Neural cell (in vitro differentiated cells): ENCODE results near the gene SH3RF1. TPM values are rescaled to one million over a fixed set of nuclear protein-coding genes. Genes with fewer than 3 reads are reported as not detected.

Source experiments
- H2AFZ ChIP-seq: fragments of 200-600, 300-800 bp; sonication (generic), shearing (Covaris generic); 2 replicates; pipeline ENCODE4 v1.6.0; 2014; ENCODE audit warnings: low read depth, mild to moderate bottlenecking, antibody characterized with exemption, low read length, moderate library complexity
- H3F3A ChIP-seq: fragments of 200-600 bp; shearing (Covaris generic); 2 replicates; pipeline ENCODE4 v1.6.1; 2016; ENCODE audit warnings: mild to moderate bottlenecking, moderate library complexity, mixed read lengths, antibody characterized with exemption, low read length; ENCODE audit not compliant: insufficient read depth, poor library complexity, severe bottlenecking
- H3K27ac ChIP-seq: fragments of 200-600, 300-800 bp; sonication (generic), shearing (Covaris generic); 2 replicates; pipeline ENCODE4 v1.5.1; 2014; ENCODE audit warnings: mild to moderate bottlenecking, low read length, moderate library complexity
- H3K27me3 ChIP-seq: fragments of 300-800, 200-600 bp; sonication (generic), shearing (Covaris generic); 2 replicates; pipeline ENCODE4 v1.6.0; 2014; ENCODE audit warnings: mild to moderate bottlenecking, low read depth, low read length, moderate library complexity; ENCODE audit not compliant: insufficient read depth
- H3K36me3 ChIP-seq: fragments of 300-800, 200-600 bp; sonication (generic), shearing (Covaris generic); 2 replicates; pipeline ENCODE4 v1.5.1; 2014; ENCODE audit warnings: mild to moderate bottlenecking, antibody characterized with exemption, low read length, moderate library complexity; ENCODE audit not compliant: insufficient read depth
- H3K4me2 ChIP-seq: fragments of 300-800, 200-600 bp; sonication (generic), shearing (Covaris generic); 2 replicates; pipeline ENCODE4 v1.6.0; 2014; ENCODE audit warnings: mild to moderate bottlenecking, low read length
- H3K4me3 ChIP-seq: fragments of 300-800, 200-600 bp; sonication (generic), shearing (Covaris generic); 2 replicates; pipeline ENCODE4 v1.5.1; 2014; ENCODE audit warnings: mild to moderate bottlenecking, low read length, moderate library complexity
- H3K79me2 ChIP-seq: fragments of 200-600 bp; shearing (Covaris generic); replicated peaks from 2 replicates; pipeline ENCODE4 v1.6.0; 2014; ENCODE audit warnings: mild to moderate bottlenecking, low read length, moderate library complexity; ENCODE audit not compliant: insufficient read depth
- H3K9ac ChIP-seq: fragments of 300-800, 200-600 bp; sonication (generic), shearing (Covaris generic); 2 replicates; pipeline ENCODE4 v1.6.1; 2016; ENCODE audit warnings: mild to moderate bottlenecking, low read length, mixed read lengths
- H3K9me2 ChIP-seq: fragments of 200-600 bp; shearing (Covaris generic); 2 replicates; pipeline ENCODE4 v1.6.1; 2016; ENCODE audit warnings: mild to moderate bottlenecking, low read length, mixed read lengths; ENCODE audit not compliant: insufficient read depth
- H3K9me3 ChIP-seq: fragments of 200-600, 300-800 bp; sonication (generic), shearing (Covaris generic); 2 replicates; pipeline ENCODE4 v1.6.1; 2016; ENCODE audit warnings: mild to moderate bottlenecking, mixed run types, low read length, moderate library complexity, mixed read lengths
- H4K20me1 ChIP-seq: fragments of 200-600 bp; shearing (Covaris generic); 2 replicates; pipeline ENCODE4 v1.6.1; 2016; ENCODE audit warnings: mild to moderate bottlenecking, mixed run types; ENCODE audit not compliant: insufficient read depth
- EP300 ChIP-seq: fragments of 450-650 bp; conservative IDR thresholded peaks from 2 replicates; pipeline ENCODE4 v1.6.1; 2014; ENCODE audit warnings: antibody characterized with exemption, mild to moderate bottlenecking, moderate library complexity; ENCODE audit not compliant: poor library complexity, severe bottlenecking
- EZH2 ChIP-seq: fragments of 200-600, 300-800 bp; shearing (Covaris generic), sonication (generic); IDR thresholded peaks from 2 replicates; pipeline ENCODE4 v1.6.1; 2014; ENCODE audit warnings: antibody characterized with exemption, low read length, borderline replicate concordance, mild to moderate bottlenecking; ENCODE audit not compliant: insufficient read depth, poor library complexity, severe bottlenecking
- MXI1 ChIP-seq: fragments of 450-650 bp; conservative IDR thresholded peaks from 2 replicates; pipeline ENCODE4 v1.6.1; 2014; ENCODE audit warnings: antibody characterized with exemption, mild to moderate bottlenecking; ENCODE audit not compliant: poor library complexity, severe bottlenecking
- POLR2AphosphoS5 ChIP-seq: IDR thresholded peaks from 2 replicates; pipeline ENCODE4 v1.6.1; 2012
- RAD21 ChIP-seq: fragments of 450-650 bp; conservative IDR thresholded peaks from 2 replicates; pipeline ENCODE4 v1.6.1; 2014; ENCODE audit warnings: antibody characterized with exemption, mild to moderate bottlenecking, moderate library complexity
- REST ChIP-seq: IDR thresholded peaks from 2 replicates; pipeline ENCODE4 v1.6.1; 2012; ENCODE audit warnings: borderline replicate concordance
- SMC3 ChIP-seq: fragments of 450-650 bp; conservative IDR thresholded peaks from 2 replicates; pipeline ENCODE4 v1.6.1; 2014; ENCODE audit warnings: antibody characterized with exemption, mild to moderate bottlenecking, moderate library complexity; ENCODE audit not compliant: poor library complexity
- TAF1 ChIP-seq: IDR thresholded peaks from 2 replicates; pipeline ENCODE4 v1.6.1; 2012; ENCODE audit warnings: low read depth
- polyA plus RNA-seq: library from polyadenylated mRNA; depleted of rRNA; stranded (reverse); fragments of >200 nt; gene quantifications from 2 replicates; pipeline ENCODE4 v1.2.3, GENCODE V29; 2014
- TF ChIP-seq, protein P1 (sequence below): fragments of 450-650 bp; IDR thresholded peaks from 2 replicates; pipeline ENCODE4 v1.5.1; 2014; ENCODE audit warnings: antibody characterized with exemption, mild to moderate bottlenecking, moderate library complexity; ENCODE audit not compliant: poor library complexity, severe bottlenecking

SH3RF1 gene
- polyA plus RNA-seq, 1 donor from 2014 or later, result 3.1 TPM

GRCh38 chr4:169120624-169121023, 150.1 kb downstream of the SH3RF1 start:
- Histone ChIP-seq H2AFZ (no peak overlapping the region), H3K4me3 (no peak overlapping the region), H4K20me1 (no peaks in the 10 kb centered on the region), H3K27me3 (no peaks in the 10 kb centered on the region), H3F3A (no peaks in the 10 kb centered on the region), H3K9me3 (no peaks in the 10 kb centered on the region), H3K4me2 (no peak overlapping the region), H3K9me2 (no peaks in the 10 kb centered on the region), H3K36me3 (peaks cover 4% of the 10 kb centered on the region), H3K9ac (no peak overlapping the region), H3K27ac (no peak overlapping the region), H3K79me2 (no peaks in the 10 kb centered on the region)
- no peak for TF ChIP-seq RAD21
- TF ChIP-seq POLR2AphosphoS5, result no peak
- TF ChIP-seq EP300, result no peak
- no peak for TF ChIP-seq TAF1
- no peak for TF ChIP-seq SMC3
- TF ChIP-seq EZH2, result no peak
- no peak for TF ChIP-seq REST
- TF ChIP-seq, protein P1, sequence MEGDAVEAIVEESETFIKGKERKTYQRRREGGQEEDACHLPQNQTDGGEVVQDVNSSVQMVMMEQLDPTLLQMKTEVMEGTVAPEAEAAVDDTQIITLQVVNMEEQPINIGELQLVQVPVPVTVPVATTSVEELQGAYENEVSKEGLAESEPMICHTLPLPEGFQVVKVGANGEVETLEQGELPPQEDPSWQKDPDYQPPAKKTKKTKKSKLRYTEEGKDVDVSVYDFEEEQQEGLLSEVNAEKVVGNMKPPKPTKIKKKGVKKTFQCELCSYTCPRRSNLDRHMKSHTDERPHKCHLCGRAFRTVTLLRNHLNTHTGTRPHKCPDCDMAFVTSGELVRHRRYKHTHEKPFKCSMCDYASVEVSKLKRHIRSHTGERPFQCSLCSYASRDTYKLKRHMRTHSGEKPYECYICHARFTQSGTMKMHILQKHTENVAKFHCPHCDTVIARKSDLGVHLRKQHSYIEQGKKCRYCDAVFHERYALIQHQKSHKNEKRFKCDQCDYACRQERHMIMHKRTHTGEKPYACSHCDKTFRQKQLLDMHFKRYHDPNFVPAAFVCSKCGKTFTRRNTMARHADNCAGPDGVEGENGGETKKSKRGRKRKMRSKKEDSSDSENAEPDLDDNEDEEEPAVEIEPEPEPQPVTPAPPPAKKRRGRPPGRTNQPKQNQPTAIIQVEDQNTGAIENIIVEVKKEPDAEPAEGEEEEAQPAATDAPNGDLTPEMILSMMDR, result no peak
- no peak for TF ChIP-seq MXI1

GRCh38 chr4:169119536-169119935, 151.2 kb downstream of the SH3RF1 start:
- Histone ChIP-seq H3K9me3 (no peaks in the 10 kb centered on the region), H3K79me2 (no peaks in the 10 kb centered on the region), H3K4me3 (no peak overlapping the region), H3K36me3 (peaks cover 4% of the 10 kb centered on the region), H3K9ac (no peak overlapping the region), H3K27ac (no peak overlapping the region), H3K9me2 (no peaks in the 10 kb centered on the region), H4K20me1 (no peaks in the 10 kb centered on the region), H3F3A (no peaks in the 10 kb centered on the region), H2AFZ (no peak overlapping the region), H3K27me3 (no peaks in the 10 kb centered on the region), H3K4me2 (no peak overlapping the region)
- TF ChIP-seq REST, result no peak
- TF ChIP-seq EZH2, result no peak
- no peak for TF ChIP-seq POLR2AphosphoS5
- no peak for TF ChIP-seq SMC3
- no peak for TF ChIP-seq EP300
- TF ChIP-seq, protein P1, result no peak
- no peak for TF ChIP-seq MXI1
- no peak for TF ChIP-seq RAD21
- TF ChIP-seq TAF1, result no peak
